HG03460 (cell line): ENCODE results near the gene FAM9A.

Experiments
- ATAC-seq: cut with Tn5 transposase; IDR thresholded peaks from one replicate; pipeline ENCODE4 v1.9.1; 2021; ENCODE audit not compliant: unreplicated experiment

FAM9A gene

DNA sequence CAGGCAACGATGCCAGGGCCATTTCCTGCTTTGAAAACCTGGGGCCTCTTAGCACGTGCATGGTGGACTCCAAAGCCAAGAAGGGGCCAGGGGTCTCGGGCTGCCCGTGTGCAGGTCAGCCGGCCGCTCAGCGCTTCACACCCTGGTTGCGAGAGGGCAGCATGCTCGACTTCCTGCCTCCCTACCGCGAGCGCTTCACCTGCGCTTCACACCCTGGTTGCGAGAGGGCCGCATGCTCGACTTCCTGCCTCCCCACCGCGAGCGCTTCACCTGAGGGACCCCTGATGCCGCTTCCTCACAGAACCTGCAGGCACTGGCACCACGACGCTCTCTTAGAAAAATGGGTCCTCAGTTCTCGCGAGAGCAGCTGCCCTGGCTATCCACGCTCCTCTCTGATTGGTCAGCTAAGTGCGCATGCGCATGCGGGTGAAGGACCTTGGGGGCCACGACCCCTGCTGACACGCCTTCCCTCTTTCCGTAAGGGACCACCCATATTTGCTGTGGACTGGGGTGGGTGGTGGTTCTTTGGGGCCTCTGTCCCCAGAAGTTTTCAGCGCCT is at the start of gene FAM9A:
TSS of gene FAM9A (minus strand) at position 343 of the 559 bp plus-strand sequence. CDS start 1,212 bp downstream, outside the sequence.
- ATAC-seq = no peak

DNA sequence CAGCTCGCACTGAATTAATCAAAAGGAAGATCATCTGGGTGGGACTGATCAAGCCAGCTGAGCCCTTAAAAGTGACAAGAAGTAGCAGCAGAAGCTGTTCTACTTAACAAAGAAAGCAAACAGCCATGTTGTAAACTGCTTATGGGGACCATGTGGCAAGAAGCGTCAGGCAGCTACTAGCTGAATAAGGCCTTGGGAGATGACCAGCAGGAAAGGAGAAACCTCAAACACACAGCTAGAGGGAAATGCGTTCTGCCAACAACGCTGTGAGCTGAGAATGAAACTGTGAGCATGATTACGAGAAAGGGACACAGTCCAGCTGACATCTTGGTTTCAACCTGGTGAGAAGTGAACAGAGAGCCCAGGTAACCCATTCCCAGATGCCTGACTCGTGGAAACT is 49.3 kb upstream of the FAM9A start:
- ATAC-seq = no peak

DNA sequence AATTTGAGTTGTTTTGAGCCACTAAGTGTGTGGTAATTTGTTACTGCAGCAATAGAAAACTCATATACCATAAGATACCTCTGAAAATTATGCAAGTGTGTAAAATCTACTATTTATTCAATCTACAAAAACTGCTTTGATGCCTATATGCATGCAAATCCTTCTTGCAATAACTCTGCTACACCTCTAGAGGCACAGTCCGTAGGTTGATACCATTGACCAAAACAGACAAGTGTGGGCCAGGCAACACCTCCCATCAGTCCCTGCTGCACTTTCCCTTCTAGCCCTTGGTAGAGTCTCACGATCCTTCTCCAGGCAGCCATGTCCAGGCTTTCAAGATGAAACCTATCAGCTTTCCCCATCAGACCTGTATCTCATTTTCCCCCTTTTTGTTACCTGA is 48.8 kb upstream of the FAM9A start:
- ATAC-seq = no peak

DNA sequence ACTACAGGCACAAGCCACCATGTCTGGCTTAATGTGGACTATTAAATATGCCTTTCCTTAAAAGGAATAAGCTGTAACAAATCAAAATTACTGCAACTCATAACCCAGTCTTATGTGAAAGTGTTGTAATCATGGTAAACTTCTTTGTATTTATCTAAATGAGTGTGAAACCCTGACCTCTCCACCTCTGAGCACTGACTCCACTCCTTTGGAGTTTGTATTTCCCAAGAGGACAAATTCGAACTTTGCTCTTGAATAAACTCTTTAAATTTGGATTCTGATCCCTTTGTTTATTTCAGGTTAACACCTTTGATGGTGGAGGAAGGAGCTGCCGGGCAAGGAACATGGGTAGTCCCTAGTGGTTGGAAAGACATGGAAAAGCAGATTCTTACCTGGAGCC is 48.3 kb upstream of the FAM9A start:
- no peak for ATAC-seq

DNA sequence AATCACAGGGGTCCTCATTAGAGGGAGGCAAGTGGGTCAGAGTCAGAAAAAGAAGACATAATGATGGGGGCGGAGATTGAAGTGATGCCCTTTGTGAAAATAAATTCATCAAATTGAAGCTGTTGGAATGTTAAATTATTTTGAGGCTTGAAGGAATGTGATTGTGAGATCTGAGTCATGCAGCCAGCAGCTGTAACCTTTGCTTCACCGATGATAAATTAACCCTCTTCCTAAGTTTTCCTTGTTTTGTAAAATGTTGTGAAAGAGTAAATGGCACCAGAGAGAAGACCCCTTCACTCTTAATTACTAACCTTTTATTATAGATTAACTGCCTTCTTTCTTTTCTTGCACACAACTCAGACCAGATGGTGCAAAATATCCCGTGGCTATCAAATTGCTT is 47.7 kb upstream of the FAM9A start:
- ATAC-seq = no peak

DNA sequence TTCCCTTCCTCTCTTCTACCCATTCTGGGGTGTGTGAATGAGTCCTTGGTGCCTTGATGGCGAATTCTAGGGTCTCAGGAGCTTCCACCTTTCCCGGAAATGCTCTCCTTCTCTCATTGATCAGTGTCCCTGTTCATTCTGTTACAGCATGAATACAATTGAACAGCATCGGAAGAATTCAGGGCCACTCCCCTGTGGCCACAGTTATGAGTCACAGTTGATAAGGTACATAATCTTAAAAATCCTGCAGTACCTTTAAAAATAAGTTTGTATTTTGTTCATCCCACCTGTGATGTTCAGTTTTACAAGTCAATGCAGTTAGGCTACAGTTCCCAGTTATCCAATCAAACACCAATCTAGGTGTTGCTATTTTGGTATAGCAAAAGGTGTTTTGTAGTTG is 47.3 kb upstream of the FAM9A start:
- ATAC-seq = no peak

DNA sequence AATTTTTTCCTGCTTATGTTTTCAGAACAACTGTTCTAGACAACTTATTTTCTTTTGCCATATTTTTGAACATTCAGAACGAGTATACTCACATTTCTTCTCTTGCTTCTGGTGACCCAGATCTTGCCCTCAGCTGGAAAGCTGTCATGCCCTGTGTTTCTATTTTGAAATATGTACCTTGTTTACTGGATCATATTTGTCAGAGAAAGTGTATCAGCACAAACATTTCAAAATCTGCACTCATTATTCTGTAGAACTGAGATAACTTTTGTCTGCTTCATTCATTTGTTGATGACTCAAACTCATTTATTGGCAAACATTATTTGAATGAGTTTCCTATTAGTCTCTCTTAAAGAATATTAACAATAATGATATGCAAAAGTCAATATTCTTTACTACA is 46.2 kb upstream of the FAM9A start:
- no peak for ATAC-seq

DNA sequence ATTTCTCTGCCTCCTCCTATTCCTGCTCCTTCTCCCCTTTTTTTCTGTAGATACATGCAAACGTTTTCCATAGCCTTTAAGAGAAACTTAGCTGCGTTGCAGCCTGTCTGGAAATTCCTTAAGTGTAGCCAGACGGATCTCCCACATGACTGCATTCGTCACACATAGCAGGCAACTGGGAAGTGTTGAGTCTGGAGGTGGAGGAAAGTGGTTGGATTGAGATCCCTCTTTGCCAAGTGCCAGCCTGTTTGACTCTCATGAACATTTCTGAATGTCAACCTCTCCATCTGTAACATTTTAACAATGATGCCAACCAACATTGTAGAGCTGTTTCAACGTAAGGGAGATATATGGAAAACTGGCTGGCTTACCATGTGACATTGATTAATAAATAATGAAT is 45.1 kb upstream of the FAM9A start:
- ATAC-seq = no peak

DNA sequence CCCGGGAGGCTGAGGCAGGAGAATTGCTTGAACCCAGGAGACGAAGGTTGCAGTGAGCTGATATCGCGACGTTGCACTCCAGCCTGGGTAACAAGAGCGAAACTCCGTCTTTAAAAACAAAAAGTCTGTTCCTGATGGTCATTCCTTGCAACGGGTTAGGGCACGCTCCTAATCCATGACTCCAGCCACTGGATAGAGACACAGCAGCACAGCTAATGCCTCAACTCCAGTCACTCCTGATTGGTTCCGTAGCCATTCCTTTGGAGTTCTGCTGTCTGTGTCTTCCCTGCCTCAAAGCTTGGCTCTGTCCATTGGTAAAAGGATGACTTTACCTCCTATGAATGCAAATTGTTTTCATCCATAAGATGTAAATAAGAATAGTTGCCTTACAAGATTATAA is 44.3 kb upstream of the FAM9A start:
- no peak for ATAC-seq

DNA sequence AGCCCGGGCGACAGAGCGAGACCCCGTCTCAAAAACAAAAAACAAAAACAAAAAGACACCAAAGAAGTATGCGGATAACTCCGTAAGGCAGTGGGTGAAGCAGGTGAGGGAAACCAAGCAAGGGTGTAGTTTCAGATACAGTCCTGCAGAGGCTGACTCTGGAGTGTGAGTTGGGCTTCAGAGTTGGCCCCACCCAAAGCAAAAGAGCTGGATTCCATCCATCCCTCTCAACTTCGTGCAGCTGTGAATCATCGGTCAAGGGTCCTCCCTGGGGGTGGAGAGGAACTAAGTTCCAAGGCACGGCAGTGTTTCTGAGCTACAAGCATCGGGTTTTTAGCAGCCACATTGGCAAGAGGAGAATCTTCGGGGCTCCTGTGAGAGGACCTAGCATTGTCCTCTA is 43.9 kb upstream of the FAM9A start:
- ATAC-seq = no peak

DNA sequence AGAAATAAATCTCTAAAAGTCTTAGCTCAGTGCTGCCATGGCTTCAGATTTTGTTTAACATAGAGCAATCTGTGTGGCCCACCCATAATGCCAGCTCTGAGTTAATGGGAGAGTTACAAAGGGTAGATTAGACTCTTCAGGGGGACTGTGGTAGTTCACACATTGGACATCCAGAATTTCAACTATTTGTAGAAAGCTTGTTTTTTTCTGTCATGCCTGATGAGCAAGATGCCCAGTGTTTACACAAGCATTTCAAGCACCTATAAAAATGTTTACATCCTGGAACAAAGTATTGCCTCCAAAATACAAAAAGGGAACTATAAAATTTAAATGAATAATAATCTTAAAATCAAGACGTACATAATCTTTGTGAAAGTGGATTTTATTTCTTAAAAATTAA is 43.0 kb upstream of the FAM9A start:
- ATAC-seq = no peak

DNA sequence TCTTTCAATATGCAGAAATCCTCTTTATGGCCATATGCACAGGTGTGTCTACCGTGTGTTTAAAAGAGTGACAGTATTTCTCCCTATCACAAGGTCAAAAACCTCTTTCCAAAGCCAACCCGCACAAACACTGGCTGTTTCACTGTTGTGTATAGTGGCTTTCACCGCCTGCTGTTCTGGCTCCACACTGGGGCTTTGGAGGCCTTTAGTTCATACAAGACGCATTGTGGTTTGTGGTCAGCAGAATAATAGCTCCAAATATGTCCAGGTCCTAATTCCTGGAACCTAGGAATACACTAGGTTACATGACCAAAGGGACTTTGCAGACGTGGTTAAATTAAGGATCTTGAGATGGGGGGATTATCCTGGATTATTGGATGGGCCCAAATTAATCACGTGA is 40.7 kb upstream of the FAM9A start:
- ATAC-seq = no peak

DNA sequence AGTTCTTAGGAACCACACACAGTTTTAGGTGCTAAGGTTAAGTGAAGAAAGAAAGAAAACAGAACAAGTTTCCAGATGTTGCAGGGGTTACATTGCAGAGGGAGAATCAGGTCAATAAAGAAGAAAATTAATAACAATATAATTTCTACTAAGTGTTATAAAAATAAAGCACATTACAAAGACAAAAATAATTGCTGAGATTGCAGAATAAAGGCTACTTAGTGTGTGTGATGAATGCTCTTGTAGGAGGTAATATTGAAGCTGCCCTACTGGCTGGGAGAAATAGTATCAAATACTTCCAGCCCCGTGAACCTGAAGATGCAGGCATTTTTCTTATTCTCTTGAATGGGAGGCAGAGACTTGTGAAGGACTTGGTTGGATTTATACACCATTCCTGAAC is 33.2 kb upstream of the FAM9A start:
- no peak for ATAC-seq

DNA sequence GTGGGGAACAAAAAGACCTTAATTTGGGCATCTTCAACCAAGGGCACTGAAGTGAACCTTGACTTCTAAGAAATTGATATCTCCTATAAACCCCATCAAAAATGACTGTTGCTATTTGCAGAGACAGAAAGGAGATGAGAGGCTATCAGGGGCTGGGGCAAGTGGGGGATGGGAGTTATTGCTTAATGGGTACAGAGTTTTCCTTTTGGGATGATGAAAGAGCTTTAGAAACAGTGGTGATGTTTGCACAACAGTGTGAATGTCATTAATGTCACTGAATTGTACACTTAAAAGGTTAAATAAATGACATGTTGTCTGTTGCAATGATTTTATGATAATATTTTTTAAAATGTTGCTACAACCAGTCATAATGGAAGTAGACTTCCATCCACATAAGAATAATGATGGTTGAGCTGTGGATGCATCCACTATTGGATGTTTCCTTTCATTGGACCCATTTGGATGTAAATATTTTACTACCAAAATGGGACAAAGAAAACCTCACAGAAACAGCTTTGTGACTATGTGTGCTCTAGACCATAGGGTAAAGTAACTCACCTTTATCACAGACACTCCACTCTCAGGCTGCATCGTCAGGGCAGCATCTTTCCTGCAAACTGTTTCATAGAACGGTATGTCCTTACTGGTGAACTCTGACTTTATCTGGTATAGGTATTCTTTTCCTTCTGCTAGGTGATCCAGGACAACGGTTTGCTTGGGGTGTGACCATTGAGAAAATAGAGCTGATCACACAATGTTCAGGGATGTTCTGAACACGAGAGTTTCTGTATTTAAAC is 31.6 kb upstream of the FAM9A start:
- ATAC-seq = no peak

DNA sequence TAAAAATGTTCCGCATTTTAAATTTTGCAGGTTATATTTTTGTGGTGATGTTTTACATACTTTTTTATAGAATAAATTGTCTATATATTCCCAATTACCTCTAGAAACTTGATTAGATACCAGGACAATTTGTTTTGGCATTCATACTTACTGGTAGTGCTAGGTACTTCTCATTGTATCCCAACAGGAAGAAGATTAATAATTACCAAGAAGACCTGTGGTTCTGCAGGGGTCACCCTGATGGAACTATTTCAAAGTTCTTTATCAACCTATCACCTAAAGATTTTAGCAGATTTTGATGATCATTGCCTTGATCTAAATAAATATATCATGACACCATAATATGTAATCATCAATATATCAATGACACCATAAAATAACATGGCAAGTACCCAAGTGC is 22.5 kb upstream of the FAM9A start:
- ATAC-seq = no peak

DNA sequence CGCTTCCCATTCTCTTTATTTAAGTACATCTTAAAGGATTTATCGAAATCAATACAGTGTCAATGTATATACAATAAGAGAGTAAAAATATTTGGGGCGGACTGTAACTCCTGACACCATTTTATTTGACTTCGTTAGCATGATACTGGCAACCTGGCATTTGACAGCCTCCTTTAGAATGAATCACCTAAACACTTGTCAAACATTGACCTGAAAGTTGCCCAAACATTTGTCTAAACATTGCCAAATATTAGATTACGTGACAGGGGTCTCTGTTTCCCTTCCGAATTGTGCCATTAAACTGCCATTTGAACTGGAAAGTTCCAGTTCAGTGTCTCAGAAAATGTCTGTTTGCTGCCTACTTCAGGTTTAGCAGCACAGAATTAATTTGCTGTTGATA is 20.8 kb upstream of the FAM9A start:
- ATAC-seq = no peak

DNA sequence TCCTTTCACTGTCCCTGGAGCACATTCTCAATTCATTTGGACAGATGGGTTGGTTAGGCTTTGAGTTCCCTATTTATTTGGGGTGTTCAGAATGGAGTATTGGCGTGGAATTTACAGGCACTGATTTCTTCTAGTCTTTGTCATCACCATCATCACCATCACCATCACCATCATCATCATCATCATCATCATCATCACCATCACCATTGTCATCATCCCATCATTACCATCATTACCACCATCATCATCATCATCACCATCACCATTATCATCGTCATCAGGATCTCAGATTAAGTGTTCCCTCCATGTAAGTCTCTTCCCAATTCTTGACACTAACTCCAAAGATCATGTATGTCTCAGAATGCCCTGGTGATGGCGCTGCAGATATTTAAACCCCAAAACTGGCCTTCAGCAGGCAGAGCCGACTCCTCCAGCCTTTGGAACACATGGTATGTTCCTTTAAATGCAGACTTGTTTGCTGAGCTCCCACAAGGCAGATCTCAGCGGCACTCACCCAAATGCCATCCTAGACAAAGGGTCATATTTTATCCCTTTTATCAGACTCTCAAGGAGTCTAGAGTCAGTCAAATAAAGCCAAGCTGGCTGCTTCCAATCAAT is 19.8 kb upstream of the FAM9A start:
- no peak for ATAC-seq

DNA sequence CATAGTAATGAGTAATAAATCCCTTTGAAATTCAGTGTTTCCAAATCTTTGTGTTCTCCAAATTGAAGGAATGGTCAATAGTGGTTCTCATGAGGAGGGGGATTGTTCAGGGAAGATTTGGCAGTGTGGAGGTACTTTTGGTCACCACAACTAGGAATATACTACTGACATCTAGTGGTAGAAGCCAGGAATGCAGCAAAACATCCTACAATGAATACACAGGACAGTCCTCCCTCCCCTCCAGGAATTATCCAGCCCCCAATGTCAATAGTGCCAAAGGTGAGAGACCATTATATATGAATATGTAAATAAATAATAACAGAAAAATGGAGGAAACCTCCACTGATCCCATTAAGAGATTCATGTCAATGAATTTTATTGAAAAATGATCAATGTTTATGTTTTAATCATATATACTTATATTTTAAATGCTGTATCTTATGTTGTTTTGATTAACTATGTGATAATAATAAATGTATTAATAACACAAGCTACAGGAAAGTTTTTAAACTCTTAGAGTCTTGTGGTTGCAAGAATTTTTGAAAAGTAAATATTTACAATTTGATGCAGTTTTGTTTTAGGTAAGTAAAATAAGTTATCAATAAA is 14.4 kb upstream of the FAM9A start:
- ATAC-seq = no peak

DNA sequence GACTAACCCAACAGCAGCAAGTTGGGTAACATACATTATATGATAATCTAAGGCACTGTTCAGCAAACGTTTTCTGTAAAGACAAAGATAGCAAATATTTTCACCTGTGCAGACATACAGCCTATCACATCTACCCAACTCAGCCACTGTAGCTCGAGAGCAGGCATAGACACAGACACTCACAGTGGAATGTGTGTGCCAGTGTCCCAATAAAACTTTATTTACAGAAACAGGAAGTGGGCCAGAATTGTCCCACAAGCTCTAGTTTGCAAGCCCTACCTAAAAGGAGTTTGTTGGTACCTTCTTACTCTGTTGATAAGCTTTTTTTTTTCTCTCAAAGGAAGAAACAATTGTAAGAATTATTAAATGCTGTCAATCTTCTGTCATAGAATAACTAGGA is 11.9 kb upstream of the FAM9A start:
- no peak for ATAC-seq

DNA sequence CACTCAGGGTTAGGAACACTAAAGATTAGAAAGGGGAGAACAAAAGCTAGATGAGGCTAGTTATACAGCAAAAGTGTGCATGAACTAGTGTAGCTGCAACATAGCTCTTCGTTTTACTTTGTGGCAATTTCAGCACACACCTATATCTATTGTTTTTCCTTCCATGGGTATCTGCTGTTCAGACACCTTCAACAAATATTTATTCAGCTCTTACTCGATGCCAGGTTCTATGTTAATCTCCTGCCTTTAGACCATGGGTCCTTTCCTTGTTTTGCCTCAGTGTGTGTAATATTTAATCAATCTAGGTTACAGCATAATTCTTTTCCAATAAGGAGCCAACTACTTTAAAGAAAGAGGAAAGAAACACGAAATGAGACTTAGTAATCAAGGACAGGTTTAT is 10.4 kb upstream of the FAM9A start:
- ATAC-seq = no peak

DNA sequence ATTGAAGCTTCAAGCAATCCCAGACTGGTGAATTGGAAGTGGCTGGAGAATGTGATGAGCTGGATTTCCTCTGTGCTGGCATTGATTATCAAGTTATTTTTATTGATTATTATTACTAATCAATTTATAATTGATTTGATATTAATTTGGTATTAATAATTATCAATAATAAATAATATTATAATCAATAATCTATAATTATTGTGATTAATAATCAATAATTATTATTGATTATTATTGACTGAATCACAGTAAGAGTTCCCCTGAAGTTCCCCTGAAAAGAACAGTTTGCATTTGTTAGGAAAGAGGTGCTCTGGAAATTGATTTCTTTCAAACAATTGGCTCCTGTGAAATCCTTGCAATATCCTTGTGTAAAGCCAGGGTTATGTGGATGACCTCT is 7.5 kb upstream of the FAM9A start:
- no peak for ATAC-seq

DNA sequence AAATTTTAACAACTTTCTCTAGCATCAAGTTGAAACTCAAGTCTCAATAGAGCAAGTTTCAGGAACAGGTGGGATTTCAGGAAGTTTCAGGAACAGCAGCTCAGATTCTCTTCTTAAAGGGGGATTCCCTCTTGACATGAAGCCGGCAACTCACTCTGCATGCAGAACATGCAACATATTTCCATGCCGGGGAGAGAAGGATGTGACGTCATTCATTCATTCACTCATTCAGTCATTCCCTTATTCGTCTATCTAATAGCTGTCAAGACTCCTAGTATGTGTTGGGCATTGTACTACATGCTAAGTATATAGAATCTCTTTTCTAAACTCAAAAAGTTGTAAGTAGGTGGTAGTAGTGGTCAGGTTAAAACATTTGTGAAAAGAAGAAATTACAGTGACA is 4.8 kb upstream of the FAM9A start:
- no peak for ATAC-seq
